ENCODE data around the gene KLHL35. TPM values are rescaled to one million over a fixed set of nuclear protein-coding genes. Genes with fewer than 3 reads are reported as not detected.

The KLHL35 gene
- total RNA-seq, 2 donors from 2014 or later, result 0.20 to 1.4 TPM

DNA sequence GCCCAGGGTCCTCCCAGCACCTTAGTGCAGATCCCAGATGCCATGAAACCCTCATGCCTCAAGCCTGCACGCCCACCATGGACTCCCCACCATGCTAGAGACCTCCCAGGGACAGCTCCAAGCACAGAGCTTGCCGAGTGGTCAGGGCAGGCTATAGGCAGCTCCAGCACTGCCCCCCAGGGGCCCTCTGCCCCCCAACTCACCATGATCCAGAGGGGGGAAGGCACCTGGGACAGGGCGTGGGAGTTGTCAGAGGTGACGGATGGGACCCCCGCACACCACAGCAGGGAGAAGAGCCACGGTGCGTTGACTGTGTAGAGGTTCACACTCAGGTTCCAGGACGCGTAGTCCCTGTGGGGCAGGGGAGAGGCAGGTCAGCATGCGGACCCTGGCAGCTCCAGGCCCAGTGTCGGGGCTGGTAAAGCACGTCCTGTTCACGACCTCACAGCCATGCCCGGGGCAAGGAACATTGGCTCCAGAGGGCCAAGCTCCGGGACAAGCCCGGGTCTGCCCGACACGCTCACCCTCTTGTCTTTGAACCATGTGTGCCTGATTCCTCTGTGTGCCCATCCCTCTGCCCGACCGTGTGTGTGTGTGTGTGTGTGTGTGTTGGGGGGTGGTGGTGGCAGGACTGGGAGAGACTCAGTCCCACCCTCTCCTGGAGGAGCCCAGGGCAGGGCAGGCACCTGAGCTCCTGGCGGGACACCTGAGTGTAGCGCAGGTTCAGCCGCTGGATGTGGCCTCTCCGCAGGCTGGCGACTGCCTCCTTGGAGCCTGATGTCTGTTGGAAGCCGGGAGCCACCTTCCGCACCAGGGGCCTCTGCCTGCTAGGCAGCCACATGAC is 8.2 kb upstream of the KLHL35 start:
- H3K27me3 ChIP-seq, result no peaks in the 10 kb centered on the region
- no peak for DNase-seq (ENCODE audit: low spot score)

DNA sequence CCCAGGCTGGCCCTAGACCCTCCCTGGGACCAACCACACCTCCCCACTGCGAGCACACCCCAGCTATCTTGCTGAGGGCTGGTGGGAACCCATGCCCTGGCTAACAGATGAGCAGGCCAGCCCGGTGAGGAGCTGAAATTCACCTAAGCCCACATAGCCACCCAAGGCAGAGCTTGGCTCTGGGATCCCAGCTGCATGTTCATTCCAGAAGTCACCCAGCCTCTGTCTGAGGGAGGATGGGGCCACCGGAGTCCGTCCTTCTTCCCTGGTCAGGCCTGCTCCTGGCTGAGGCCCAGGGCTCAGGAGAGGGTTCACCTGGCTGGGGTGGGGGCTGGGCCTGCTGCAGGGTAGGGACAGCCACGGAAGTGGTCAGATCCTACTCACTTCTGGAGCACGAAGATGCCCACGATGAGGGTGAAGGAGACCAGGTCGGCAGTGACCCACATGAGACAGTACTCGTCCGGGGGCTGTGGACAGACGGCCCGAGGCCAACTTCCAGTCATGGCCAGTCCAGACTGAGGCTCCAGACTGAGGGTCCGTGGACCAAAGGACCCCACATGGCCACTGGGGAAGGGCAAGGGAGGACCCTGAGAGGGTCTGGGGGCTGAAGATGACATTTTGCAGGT is 6.6 kb upstream of the KLHL35 start:
- TF ChIP-seq, protein P1, sequence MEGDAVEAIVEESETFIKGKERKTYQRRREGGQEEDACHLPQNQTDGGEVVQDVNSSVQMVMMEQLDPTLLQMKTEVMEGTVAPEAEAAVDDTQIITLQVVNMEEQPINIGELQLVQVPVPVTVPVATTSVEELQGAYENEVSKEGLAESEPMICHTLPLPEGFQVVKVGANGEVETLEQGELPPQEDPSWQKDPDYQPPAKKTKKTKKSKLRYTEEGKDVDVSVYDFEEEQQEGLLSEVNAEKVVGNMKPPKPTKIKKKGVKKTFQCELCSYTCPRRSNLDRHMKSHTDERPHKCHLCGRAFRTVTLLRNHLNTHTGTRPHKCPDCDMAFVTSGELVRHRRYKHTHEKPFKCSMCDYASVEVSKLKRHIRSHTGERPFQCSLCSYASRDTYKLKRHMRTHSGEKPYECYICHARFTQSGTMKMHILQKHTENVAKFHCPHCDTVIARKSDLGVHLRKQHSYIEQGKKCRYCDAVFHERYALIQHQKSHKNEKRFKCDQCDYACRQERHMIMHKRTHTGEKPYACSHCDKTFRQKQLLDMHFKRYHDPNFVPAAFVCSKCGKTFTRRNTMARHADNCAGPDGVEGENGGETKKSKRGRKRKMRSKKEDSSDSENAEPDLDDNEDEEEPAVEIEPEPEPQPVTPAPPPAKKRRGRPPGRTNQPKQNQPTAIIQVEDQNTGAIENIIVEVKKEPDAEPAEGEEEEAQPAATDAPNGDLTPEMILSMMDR (IDR thresholded peaks at IDR 0.05), result no peak
- H3K27ac ChIP-seq, result no peak overlapping the region
- no peak for DNase-seq (ENCODE audit: low spot score)
- H3K4me1 ChIP-seq, result no peaks in the 10 kb centered on the region
- H3K9me3 ChIP-seq, result no peaks in the 10 kb centered on the region
- no peak overlapping the region for H3K4me3 ChIP-seq
- no peaks in the 10 kb centered on the region for H3K27me3 ChIP-seq
- no peaks in the 10 kb centered on the region for H3K36me3 ChIP-seq

More for the DNA sequence above, 8.2 kb upstream of the KLHL35 start:
- Histone ChIP-seq H3K36me3 (no peaks in the 10 kb centered on the region), H3K27ac (no peak overlapping the region), H3K4me3 (no peak overlapping the region), H3K9me3 (no peaks in the 10 kb centered on the region), H3K4me1 (no peaks in the 10 kb centered on the region)
- TF ChIP-seq, protein P1 (IDR thresholded peaks at IDR 0.05), result no peak

DNA sequence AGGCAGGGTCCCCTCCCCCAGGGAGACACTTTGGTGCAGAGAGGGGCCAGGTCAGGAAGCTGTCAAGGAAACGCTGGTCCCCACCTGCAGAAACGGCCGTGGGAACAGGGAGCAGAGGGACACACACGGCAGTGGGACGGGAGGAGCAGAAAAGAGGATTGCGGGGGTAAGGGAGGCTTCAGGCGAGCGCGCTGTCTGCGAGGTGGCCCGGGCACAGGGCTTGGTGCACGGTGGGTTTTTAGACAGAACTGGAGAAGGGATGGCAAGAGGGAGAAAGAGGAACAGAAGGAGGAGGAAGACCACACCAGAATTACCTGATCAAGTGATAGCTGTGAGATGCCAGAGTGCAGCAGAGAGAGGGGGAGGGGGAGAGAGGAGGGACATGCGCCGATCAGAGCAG is 6.0 kb upstream of the KLHL35 start:
- H3K36me3 ChIP-seq, result no peaks in the 10 kb centered on the region
- no peak for DNase-seq (ENCODE audit: low spot score)
- no peaks in the 10 kb centered on the region for H3K9me3 ChIP-seq
- H3K27ac ChIP-seq, result no peak overlapping the region
- no peaks in the 10 kb centered on the region for H3K4me1 ChIP-seq
- H3K4me3 ChIP-seq, result no peak overlapping the region
- TF ChIP-seq, protein P1 (IDR thresholded peaks at IDR 0.05), result no peak
- no peaks in the 10 kb centered on the region for H3K27me3 ChIP-seq

DNA sequence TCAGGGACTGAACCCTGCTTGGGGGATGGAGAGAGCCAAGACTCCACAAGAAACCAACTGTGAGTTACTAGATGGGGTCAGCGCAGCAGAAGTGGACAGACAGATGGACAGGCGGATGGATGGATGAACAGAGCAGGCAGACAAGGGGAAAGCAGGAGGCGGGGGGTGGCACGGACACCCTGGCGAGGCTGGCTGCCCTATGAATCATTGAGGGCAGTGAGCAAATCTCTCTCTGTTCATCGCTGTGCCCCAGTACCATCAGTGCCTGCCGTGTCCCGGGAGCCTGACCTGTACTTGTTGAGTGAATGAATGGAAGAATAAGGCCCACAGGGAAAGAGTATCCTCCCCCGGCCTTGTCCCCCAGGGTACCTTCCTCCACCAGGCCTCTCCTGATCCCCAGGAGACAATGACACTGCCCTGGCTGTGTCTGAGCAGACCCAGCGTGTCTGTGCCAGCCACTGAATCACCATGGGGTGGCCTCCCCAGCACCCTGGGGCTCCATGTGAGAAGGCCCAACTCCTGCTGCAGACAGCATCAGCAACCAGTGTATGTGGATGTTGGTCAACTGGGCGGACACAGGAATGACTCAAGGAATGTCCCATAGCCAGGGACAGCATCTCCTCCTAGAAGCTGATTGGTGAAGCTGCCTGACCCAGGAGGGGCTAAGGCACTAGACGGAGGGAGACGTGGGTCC is 5.1 kb upstream of the KLHL35 start:
- no peaks in the 10 kb centered on the region for H3K9me3 ChIP-seq
- no peak for DNase-seq (ENCODE audit: low spot score)
- no peak overlapping the region for H3K27ac ChIP-seq
- H3K4me1 ChIP-seq, result no peaks in the 10 kb centered on the region
- no peaks in the 10 kb centered on the region for H3K27me3 ChIP-seq
- no peak overlapping the region for H3K4me3 ChIP-seq
- H3K36me3 ChIP-seq, result no peaks in the 10 kb centered on the region
- TF ChIP-seq, protein P1 (IDR thresholded peaks at IDR 0.05), result no peak

DNA sequence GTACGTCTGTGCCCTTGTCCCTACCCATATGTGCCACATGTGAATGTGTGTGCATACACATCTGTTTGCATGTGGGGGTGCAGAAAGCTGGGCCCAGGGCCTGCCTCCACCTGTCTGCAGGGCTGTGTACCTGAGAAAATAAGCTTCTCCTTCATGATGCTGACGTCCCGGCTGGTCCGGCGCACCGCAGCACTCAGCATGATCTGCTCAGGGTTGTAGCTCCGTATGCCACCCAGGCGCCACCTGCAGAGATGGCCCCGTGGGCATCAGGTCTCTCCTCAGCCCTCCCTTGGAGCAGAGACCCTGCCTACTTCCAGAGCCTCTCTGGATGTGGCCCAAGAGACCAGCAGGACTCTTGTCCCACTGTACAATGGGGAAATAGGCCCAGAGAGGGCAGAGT is 3.8 kb upstream of the KLHL35 start:
- no peaks in the 10 kb centered on the region for H3K9me3 ChIP-seq
- DNase-seq (ENCODE audit: low spot score), result no peak
- H3K4me1 ChIP-seq, result no peaks in the 10 kb centered on the region
- H3K36me3 ChIP-seq, result no peaks in the 10 kb centered on the region
- no peaks in the 10 kb centered on the region for H3K27me3 ChIP-seq
- TF ChIP-seq, protein P1 (IDR thresholded peaks at IDR 0.05), result no peak
- no peak overlapping the region for H3K27ac ChIP-seq
- no peak overlapping the region for H3K4me3 ChIP-seq

Measured in right atrium auricular region (tissue), 2 donors.